Subcutaneous adipose tissue (tissue), 4 donors: ENCODE results near the gene AATK. TPM values are rescaled to one million over a fixed set of nuclear protein-coding genes. Genes with fewer than 3 reads are reported as not detected.

Experiments used
- CTCF ChIP-seq: fragments of 450-650 bp; IDR thresholded peaks from one replicate; pipeline ENCODE4 v1.5.1; 2016; ENCODE audit warnings: low read depth, mild to moderate bottlenecking, control low read depth, antibody characterized with exemption, moderate library complexity
- total RNA-seq, 4 donors: library from RNA; depleted of rRNA; stranded (reverse); fragments of >200 nt; gene quantifications; one replicate each; pipeline ENCODE4 v1.1.0, GENCODE V29; 2016

The AATK gene
- total RNA-seq, 4 donors from 2014 or later, result 1.0 to 2.0 (median 1.7) TPM

GRCh38 chr17:81121841-81122733 lies 43.9 kb downstream of the AATK start:
- TF ChIP-seq CTCF, result no peak

GRCh38 chr17:81120695-81121621 lies 45.1 kb downstream of the AATK start:
- TF ChIP-seq CTCF, result no peak

- TF ChIP-seq CTCF, result no peak
These were observed 45.9 kb downstream of the AATK start for GRCh38 chr17:81120149-81120484.

GRCh38 chr17:81119223-81120148 lies 46.5 kb downstream of the AATK start:
- TF ChIP-seq CTCF, result no peak

GRCh38 chr17:81118308-81119221 lies 47.5 kb downstream of the AATK start:
- TF ChIP-seq CTCF, result no peak

- TF ChIP-seq CTCF, result no peak
These were observed 48.3 kb downstream of the AATK start for GRCh38 chr17:81117672-81118198.
